Liver (tissue), 9 donors: ENCODE data around the gene NTHL1. TPM values are rescaled to one million over a fixed set of nuclear protein-coding genes. Genes with fewer than 3 reads are reported as not detected.

Experiments
- DNase-seq: peaks from one replicate; pipeline ENCODE4 v3.0.0-alpha.2; 2017; ENCODE audit warnings: low spot score
- H3K27ac ChIP-seq, 2 donors: one replicate each; pipeline ENCODE4 v1.7.0; 2013; ENCODE audit warnings: inconsistent platforms in 2 of 2, low read length in 2 of 2, control low read depth in 1 of 2, low read depth in 1 of 2, mild to moderate bottlenecking in 1 of 2
- H3K27me3 ChIP-seq, 4 donors: one replicate each; pipeline versions ENCODE4 v1.6.1 to v1.7.0; 2013; ENCODE audit warnings: low read length in 3 of 4, inconsistent platforms in 1 of 4, mild to moderate bottlenecking in 1 of 4, moderate library complexity in 1 of 4; ENCODE audit not compliant: control insufficient read depth in 4 of 4, insufficient read depth in 4 of 4
- H3K36me3 ChIP-seq, 4 donors: one replicate each; pipeline versions ENCODE4 v1.6.1 to v1.7.0; 2013; ENCODE audit warnings: low read length in 3 of 4, mild to moderate bottlenecking in 3 of 4, low read depth in 1 of 4, moderate library complexity in 1 of 4; ENCODE audit not compliant: control insufficient read depth in 4 of 4, insufficient read depth in 3 of 4
- H3K4me1 ChIP-seq, 4 donors: one replicate each; pipeline versions ENCODE4 v1.6.1 to v1.7.0; 2013; ENCODE audit warnings: low read length in 3 of 4, mild to moderate bottlenecking in 3 of 4, moderate library complexity in 1 of 4; ENCODE audit not compliant: control insufficient read depth in 4 of 4, insufficient read depth in 4 of 4
- H3K4me3 ChIP-seq, 3 donors: one replicate each; pipeline versions ENCODE4 v1.6.1 to v1.7.0; 2013; ENCODE audit warnings: low read length in 3 of 3, control low read depth in 1 of 3, low read depth in 1 of 3, mild to moderate bottlenecking in 1 of 3
- H3K9ac ChIP-seq, 2 donors: one replicate each; pipeline ENCODE4 v1.7.0; 2013; ENCODE audit warnings: low read length in 2 of 2, mild to moderate bottlenecking in 2 of 2, moderate library complexity in 2 of 2, control low read depth in 1 of 2, low read depth in 1 of 2
- H3K9me3 ChIP-seq, 4 donors: one replicate each; pipeline versions ENCODE4 v1.6.1 to v1.7.0; 2013; ENCODE audit warnings: low read length in 3 of 4; ENCODE audit not compliant: control insufficient read depth in 4 of 4
- EGR1 ChIP-seq, 2 donors: IDR thresholded peaks; 2 replicates each; pipeline ENCODE4 v1.6.1; 2016 to 2018; ENCODE audit warnings: antibody characterized with exemption in 2 of 2, low read depth in 2 of 2
- GABPA ChIP-seq, 2 donors: IDR thresholded peaks in 1 of 2; conservative IDR thresholded peaks in 1 of 2; 2 replicates each; pipeline ENCODE4 v1.6.1; 2016; ENCODE audit warnings: antibody characterized with exemption in 2 of 2, mild to moderate bottlenecking in 1 of 2, moderate library complexity in 1 of 2
- HNF4A ChIP-seq, 2 donors: conservative IDR thresholded peaks; 2 replicates each; pipeline ENCODE4 v1.6.1; 2016; ENCODE audit warnings: antibody characterized with exemption in 2 of 2, mild to moderate bottlenecking in 2 of 2
- NR2F2 ChIP-seq: IDR thresholded peaks from 2 replicates; pipeline ENCODE4 v1.6.1; 2016; ENCODE audit warnings: antibody characterized with exemption
- RAD21 ChIP-seq, 2 donors: IDR thresholded peaks; 2 replicates each; pipeline ENCODE4 v1.6.1; 2016; ENCODE audit warnings: antibody characterized with exemption in 2 of 2, mild to moderate bottlenecking in 2 of 2
- RXRA ChIP-seq, 2 donors: IDR thresholded peaks; 2 replicates each; pipeline ENCODE4 v1.6.1; 2017 to 2018; ENCODE audit warnings: antibody characterized with exemption in 2 of 2, mild to moderate bottlenecking in 1 of 2
- TAF1 ChIP-seq: conservative IDR thresholded peaks from 2 replicates; pipeline ENCODE4 v1.6.1; 2016; ENCODE audit warnings: antibody characterized with exemption, mild to moderate bottlenecking
- WGBS: extraction: QIAGEN DNeasy Blood & Tissue Kit; methylation state at CpG from one replicate; pipeline ENCODE4 v1.1.7; 2013; 5-methylcytosine and 5-hydroxymethylcytosine counted together
- polyA plus RNA-seq, 2 donors: library from polyadenylated mRNA; stranded (reverse) in 1 of 2; unstranded in 1 of 2; fragments of 200-250 nt in 1 of 2; fragments of >200 nt in 1 of 2; fragmentation: Nextera tagmentation in 1 of 2; extraction: Ambion mirVana in 1 of 2; gene quantifications; one replicate each; pipeline versions ENCODE4 v1.2.1 to v1.2.3, GENCODE V29; 2013 to 2015
- total RNA-seq, 2 donors: library from RNA; depleted of rRNA; stranded (reverse); fragments of >200 nt; gene quantifications; one replicate each; pipeline ENCODE4 v1.2.3, GENCODE V29; 2014
- TF ChIP-seq, protein P1 (sequence below): IDR thresholded peaks from 2 replicates; pipeline ENCODE4 v1.6.1; 2016; ENCODE audit warnings: antibody characterized with exemption
- TF ChIP-seq, protein P2 (sequence below): IDR thresholded peaks from 2 replicates; pipeline ENCODE4 v1.6.1; 2016; ENCODE audit warnings: antibody characterized with exemption, mild to moderate bottlenecking
- TF ChIP-seq, protein P3 (sequence below): fragments of 150-350 bp; IDR thresholded peaks from 2 replicates; pipeline ENCODE4 v1.5.1; 2017; ENCODE audit warnings: improper control_type of control experiment, low read depth, low read length; ENCODE audit not compliant: missing input control
- TF ChIP-seq, protein P4 (sequence below): IDR thresholded peaks from 2 replicates; pipeline ENCODE4 v1.6.1; 2016; ENCODE audit warnings: antibody characterized with exemption
- donor health status: healthy.
- donor health status: healthy.
- donor health status: healthy.
- donor health status: healthy.
- donor health status: healthy.

The NTHL1 gene
- total and polyA plus RNA-seq, 4 donors, result 10.4 to 166 (median 19.1) TPM

DNA sequence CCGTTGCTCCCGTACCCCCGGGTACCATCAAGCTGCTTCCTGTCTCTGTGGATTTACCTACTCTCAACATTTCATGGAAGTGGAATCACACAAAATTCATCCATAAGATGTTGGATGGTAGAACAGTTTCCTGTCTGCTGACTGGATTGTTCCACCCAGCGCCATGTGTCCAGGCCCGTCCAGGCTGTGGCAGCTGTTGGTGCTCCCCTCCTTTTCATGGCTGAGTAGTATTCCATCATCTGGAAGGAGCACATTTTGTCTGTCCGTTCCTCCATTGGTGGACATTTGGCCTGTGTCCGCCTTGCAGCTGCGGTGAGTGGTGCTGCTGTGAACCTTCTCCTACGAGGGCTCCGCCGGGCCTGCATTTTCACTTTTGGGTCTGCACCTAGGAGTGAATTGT, 18.5 kb upstream of the NTHL1 start (continued):
- TF ChIP-seq, protein P1, sequence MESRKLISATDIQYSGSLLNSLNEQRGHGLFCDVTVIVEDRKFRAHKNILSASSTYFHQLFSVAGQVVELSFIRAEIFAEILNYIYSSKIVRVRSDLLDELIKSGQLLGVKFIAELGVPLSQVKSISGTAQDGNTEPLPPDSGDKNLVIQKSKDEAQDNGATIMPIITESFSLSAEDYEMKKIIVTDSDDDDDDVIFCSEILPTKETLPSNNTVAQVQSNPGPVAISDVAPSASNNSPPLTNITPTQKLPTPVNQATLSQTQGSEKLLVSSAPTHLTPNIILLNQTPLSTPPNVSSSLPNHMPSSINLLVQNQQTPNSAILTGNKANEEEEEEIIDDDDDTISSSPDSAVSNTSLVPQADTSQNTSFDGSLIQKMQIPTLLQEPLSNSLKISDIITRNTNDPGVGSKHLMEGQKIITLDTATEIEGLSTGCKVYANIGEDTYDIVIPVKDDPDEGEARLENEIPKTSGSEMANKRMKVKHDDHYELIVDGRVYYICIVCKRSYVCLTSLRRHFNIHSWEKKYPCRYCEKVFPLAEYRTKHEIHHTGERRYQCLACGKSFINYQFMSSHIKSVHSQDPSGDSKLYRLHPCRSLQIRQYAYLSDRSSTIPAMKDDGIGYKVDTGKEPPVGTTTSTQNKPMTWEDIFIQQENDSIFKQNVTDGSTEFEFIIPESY, result no peak

DNA sequence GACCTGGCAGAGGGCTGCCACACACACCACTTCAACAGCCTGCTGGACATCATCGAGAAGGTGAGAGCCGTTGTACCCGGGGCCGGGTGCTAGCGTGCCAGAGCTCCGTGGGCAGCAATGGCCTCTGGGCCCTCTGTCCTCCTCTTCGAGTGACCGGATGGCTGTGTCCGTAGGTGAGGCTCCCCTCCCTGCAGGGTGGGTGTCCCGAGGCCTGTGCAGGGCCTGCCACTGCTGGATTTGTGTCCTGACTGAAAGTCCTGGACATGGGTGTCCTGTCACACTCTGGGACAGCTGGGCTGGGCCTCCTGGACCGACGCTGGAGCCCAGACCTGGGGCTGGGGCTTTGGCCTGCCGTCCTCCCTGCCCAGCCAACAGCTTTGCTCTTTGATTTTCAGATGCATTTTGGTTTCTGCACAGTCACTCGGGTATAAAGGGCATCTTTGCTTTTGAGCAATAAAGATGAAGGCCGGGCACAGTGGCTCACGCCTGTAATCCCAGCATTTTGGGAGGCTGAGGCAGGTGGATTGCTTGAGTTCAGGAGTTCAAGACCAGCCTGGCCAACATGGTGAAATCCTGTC, 16.8 kb upstream of the NTHL1 start:
- H3K27ac ChIP-seq, result no peak overlapping the region
- no peak for DNase-seq
- peaks cover 10 to 65% (median 23%) of the 10 kb centered on the region in 4 donors for H3K36me3 ChIP-seq
- WGBS, result 72% methylated on average over 16 of the region's 16 CpGs
- no peaks in the 10 kb centered on the region for H3K9me3 ChIP-seq
- H3K9ac ChIP-seq, result no peak overlapping the region
- H3K4me1 ChIP-seq, result peaks cover 0 to 7% (median 4%) of the 10 kb centered on the region in 4 donors
- no peak overlapping the region for H3K4me3 ChIP-seq
- TF ChIP-seq, protein P2, sequence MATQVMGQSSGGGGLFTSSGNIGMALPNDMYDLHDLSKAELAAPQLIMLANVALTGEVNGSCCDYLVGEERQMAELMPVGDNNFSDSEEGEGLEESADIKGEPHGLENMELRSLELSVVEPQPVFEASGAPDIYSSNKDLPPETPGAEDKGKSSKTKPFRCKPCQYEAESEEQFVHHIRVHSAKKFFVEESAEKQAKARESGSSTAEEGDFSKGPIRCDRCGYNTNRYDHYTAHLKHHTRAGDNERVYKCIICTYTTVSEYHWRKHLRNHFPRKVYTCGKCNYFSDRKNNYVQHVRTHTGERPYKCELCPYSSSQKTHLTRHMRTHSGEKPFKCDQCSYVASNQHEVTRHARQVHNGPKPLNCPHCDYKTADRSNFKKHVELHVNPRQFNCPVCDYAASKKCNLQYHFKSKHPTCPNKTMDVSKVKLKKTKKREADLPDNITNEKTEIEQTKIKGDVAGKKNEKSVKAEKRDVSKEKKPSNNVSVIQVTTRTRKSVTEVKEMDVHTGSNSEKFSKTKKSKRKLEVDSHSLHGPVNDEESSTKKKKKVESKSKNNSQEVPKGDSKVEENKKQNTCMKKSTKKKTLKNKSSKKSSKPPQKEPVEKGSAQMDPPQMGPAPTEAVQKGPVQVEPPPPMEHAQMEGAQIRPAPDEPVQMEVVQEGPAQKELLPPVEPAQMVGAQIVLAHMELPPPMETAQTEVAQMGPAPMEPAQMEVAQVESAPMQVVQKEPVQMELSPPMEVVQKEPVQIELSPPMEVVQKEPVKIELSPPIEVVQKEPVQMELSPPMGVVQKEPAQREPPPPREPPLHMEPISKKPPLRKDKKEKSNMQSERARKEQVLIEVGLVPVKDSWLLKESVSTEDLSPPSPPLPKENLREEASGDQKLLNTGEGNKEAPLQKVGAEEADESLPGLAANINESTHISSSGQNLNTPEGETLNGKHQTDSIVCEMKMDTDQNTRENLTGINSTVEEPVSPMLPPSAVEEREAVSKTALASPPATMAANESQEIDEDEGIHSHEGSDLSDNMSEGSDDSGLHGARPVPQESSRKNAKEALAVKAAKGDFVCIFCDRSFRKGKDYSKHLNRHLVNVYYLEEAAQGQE, result no peak
- TF ChIP-seq HNF4A (conservative IDR thresholded peaks at IDR 0.05) (peak; percentile 54 to 73), RAD21 (IDR thresholded peaks at IDR 0.05) (peak in 1 of 2 donors; percentile 7), NR2F2 (no peak), RXRA (IDR thresholded peaks at IDR 0.05) (peak in 1 of 2 donors; percentile 58)
- TF ChIP-seq, protein P3, sequence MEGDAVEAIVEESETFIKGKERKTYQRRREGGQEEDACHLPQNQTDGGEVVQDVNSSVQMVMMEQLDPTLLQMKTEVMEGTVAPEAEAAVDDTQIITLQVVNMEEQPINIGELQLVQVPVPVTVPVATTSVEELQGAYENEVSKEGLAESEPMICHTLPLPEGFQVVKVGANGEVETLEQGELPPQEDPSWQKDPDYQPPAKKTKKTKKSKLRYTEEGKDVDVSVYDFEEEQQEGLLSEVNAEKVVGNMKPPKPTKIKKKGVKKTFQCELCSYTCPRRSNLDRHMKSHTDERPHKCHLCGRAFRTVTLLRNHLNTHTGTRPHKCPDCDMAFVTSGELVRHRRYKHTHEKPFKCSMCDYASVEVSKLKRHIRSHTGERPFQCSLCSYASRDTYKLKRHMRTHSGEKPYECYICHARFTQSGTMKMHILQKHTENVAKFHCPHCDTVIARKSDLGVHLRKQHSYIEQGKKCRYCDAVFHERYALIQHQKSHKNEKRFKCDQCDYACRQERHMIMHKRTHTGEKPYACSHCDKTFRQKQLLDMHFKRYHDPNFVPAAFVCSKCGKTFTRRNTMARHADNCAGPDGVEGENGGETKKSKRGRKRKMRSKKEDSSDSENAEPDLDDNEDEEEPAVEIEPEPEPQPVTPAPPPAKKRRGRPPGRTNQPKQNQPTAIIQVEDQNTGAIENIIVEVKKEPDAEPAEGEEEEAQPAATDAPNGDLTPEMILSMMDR, result no peak
- no peaks in the 10 kb centered on the region for H3K27me3 ChIP-seq

DNA sequence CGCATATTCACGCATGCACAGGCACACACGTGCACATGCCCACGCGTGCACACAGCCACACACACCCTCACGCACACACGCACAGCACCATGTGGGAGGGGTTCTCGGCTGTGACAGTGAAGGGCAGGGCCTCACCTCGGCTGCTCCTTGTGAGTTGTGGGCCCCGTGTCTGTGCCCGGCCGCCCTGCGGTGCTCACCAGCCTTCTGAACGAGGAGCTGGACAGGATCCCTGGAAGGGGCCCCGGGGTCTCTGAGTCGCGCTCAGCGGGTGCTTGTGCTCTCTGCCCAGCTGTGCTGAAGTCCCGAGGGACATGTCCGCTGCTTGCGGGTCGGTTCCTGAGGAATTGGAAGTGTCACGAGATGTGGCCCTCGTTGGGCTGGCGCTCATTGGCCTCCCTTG, 16.2 kb upstream of the NTHL1 start:
- 95% methylated on average over 25 of the region's 25 CpGs for WGBS
- DNase-seq, result no peak
- Histone ChIP-seq H3K9ac (no peak overlapping the region), H3K27ac (no peak overlapping the region), H3K36me3 (peaks cover 9 to 63% (median 22%) of the 10 kb centered on the region in 4 donors), H3K4me3 (no peak overlapping the region), H3K4me1 (peaks cover 0 to 7% (median 4%) of the 10 kb centered on the region in 4 donors), H3K27me3 (no peaks in the 10 kb centered on the region), H3K9me3 (no peaks in the 10 kb centered on the region)
- TF ChIP-seq, protein P4, sequence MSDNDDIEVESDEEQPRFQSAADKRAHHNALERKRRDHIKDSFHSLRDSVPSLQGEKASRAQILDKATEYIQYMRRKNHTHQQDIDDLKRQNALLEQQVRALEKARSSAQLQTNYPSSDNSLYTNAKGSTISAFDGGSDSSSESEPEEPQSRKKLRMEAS, result no peak
- TF ChIP-seq GABPA (IDR thresholded peaks at IDR 0.05 in 1 of 2, conservative IDR thresholded peaks at IDR 0.05 in 1 of 2) (no peak), EGR1 (IDR thresholded peaks at IDR 0.05; ENCODE audit: low read depth in 2 of 2) (no peak), TAF1 (no peak)
